Choroid plexus epithelial cell (primary cell): ENCODE measurements around the gene SPA17.

Experiments used
- DNase-seq: peaks from one replicate; pipeline ENCODE4 v3.0.0-alpha.2; 2010; ENCODE audit warnings: low read depth
- H3K4me3 ChIP-seq: 2 replicates; pipeline ENCODE4 v1.5.1; 2011; ENCODE audit warnings: low read depth, mild to moderate bottlenecking, control low read depth, low read length, moderate library complexity
- TF ChIP-seq, protein P1 (sequence below): conservative IDR thresholded peaks from 2 replicates; pipeline ENCODE4 v1.5.1; 2011; ENCODE audit warnings: low read depth, mild to moderate bottlenecking, control low read depth, inconsistent platforms, low read length, moderate library complexity

SPA17 gene

DNA sequence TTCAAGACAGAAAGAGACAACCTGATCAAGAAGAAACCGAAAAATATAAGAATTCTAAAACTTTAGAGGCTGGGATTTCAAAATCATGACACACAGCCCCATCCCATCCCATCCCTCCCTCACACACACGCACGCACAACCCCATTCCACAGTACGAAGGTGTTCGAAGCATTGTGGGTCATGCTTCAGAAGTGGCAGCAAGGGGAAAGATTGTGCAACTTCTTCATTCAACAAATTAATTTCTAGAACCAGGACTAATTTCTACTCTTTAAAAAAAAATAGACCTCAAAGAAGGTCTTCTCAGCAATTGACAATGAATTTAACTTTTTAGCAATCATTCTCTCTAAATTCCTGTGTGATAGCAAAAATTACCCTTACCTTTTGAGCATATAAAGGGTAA lies 867 bp downstream of the SPA17 start:
- H3K4me3 ChIP-seq: peak overlapping the region; percentile 81
- TF ChIP-seq, protein P1, sequence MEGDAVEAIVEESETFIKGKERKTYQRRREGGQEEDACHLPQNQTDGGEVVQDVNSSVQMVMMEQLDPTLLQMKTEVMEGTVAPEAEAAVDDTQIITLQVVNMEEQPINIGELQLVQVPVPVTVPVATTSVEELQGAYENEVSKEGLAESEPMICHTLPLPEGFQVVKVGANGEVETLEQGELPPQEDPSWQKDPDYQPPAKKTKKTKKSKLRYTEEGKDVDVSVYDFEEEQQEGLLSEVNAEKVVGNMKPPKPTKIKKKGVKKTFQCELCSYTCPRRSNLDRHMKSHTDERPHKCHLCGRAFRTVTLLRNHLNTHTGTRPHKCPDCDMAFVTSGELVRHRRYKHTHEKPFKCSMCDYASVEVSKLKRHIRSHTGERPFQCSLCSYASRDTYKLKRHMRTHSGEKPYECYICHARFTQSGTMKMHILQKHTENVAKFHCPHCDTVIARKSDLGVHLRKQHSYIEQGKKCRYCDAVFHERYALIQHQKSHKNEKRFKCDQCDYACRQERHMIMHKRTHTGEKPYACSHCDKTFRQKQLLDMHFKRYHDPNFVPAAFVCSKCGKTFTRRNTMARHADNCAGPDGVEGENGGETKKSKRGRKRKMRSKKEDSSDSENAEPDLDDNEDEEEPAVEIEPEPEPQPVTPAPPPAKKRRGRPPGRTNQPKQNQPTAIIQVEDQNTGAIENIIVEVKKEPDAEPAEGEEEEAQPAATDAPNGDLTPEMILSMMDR: no peak
- DNase-seq: no peak

DNA sequence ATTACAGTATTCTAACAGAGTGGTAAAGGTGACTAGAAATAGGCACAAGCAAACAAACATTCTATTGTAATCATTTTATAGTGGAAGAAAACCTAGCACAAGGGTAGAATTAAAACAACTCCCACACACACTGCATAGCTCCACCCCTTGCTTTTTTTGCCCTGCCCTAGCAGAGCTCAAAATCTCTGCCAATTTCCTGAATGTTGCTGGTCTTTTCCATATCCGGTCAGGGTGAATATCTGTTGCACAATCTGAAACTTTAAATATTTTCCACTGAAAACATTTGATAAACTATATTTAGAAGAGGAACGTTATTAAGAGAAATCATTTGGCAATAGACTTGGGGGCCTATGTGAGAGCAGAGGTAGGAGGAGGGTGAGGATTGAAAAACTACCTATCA lies 2.7 kb downstream of the SPA17 start:
- DNase-seq: peak; percentile 78
- TF ChIP-seq, protein P1: no peak
- no peak overlapping the region for H3K4me3 ChIP-seq

DNA sequence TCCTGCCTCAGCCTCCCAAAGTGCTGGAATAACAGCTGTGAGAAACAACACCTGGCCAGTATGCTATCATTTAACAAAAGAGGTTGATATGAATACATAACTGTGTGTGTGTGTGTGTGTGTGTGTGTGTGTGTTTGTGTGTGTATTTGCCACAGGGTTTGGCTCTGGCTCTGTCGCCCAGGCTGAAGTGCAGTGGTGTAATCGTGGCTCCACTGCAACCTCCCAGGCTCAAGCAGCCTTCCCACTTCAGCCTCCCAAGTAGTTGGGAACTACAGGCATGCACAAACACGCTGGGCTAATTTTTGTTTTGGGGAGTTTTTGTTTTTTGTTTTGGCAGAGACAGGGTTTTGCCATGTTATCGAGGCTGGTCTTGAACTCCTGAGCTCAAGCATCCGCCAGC lies 4.7 kb downstream of the SPA17 start:
- TF ChIP-seq, protein P1: no peak
- no peak for DNase-seq
- no peak overlapping the region for H3K4me3 ChIP-seq

DNA sequence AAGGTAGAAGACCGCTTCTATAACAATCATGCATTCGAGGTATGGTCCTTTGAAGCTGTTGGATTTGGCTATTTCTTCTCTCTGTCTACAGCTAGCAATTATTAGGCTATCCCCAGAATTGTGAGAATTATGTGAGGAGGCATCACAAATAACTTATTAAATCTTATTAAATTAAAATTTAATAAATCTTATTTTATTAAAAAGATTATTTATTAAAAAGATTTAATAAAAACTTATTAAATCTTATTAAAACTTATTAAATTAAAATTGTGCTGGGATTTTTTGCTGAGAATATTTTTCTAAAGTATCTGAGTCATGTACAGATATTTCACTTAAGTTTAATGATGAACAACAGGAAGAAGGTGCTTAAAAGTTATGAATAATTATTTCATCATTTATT lies 7.7 kb downstream of the SPA17 start:
- H3K4me3 ChIP-seq: no peak overlapping the region
- no peak for DNase-seq
- TF ChIP-seq, protein P1: no peak

DNA sequence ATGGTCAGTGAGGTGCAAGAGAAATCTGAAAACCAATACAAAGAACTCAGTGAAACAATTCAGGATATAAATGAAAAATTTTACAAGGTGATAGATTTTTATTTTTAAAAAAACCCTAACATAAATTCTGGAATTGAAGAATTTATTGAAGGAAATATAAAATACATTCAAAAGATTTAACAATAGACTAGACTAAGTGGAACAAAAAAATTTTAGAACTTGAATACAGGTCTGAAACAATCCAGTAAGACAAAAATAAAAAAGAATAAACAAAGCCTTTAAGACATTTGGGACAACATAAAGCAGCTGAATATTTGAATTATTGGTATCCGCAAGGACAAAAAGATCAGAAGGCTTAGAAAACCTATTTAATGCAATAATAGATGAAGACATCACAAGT lies 8.7 kb downstream of the SPA17 start:
- TF ChIP-seq, protein P1: no peak
- no peak overlapping the region for H3K4me3 ChIP-seq
- no peak for DNase-seq

DNA sequence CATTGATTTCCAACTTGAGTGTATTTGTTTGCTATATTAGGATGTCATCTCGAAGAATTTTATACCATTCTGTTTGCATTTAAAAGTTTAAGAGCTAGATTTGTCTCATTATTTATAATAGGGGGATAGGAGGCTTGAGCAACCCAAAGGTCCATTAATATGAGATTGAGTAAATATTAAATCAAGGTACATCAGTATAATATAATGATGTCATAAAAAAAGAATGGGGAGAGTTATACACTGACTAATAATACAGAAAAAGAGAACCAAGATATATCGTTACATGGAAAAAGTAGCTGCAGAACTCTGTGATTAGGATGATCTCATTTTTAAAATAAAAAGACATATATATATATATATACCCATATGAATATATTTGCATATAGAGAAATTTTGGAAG lies 19.4 kb downstream of the SPA17 start:
- no peak for DNase-seq
- TF ChIP-seq, protein P1: no peak

DNA sequence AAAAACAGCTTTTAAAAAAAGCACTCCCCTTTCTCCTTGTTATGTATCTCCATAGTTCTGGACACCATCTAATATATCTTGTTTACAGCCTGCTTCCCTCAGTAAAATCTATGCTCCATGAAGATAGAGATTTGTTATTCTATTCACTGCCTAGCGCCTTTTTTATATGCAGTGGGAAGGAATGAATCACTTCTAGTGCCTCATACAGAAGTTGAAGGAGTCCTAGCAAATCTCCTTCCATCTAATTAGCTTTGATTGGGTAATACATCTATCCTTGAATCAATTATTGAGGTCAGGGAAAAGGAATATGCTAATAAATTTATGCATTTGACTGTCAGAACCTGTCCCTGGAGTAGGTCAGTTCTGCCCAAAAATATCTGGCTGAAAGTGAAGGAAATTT lies 25.8 kb downstream of the SPA17 start:
- TF ChIP-seq, protein P1: no peak
- H3K4me3 ChIP-seq: no peak overlapping the region
- DNase-seq: no peak

More for the DNA sequence above, 19.4 kb downstream of the SPA17 start:
- no peak overlapping the region for H3K4me3 ChIP-seq
